NCI-H748 treated with DMSO at 0.1 percent for 48 hours (cell line): ENCODE measurements around the gene FKBP10.
"Not testable (repeated sequence)": the region's sequence is repeated elsewhere in the genome, so short reads cannot be mapped to it uniquely, and the experiment has no call there.

Experiments used
- DNase-seq: peaks from one replicate; lab custom pipeline; 2025; lab: John Stamatoyannopoulos, UW

Gene FKBP10, protein sequence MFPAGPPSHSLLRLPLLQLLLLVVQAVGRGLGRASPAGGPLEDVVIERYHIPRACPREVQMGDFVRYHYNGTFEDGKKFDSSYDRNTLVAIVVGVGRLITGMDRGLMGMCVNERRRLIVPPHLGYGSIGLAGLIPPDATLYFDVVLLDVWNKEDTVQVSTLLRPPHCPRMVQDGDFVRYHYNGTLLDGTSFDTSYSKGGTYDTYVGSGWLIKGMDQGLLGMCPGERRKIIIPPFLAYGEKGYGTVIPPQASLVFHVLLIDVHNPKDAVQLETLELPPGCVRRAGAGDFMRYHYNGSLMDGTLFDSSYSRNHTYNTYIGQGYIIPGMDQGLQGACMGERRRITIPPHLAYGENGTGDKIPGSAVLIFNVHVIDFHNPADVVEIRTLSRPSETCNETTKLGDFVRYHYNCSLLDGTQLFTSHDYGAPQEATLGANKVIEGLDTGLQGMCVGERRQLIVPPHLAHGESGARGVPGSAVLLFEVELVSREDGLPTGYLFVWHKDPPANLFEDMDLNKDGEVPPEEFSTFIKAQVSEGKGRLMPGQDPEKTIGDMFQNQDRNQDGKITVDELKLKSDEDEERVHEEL

DNA sequence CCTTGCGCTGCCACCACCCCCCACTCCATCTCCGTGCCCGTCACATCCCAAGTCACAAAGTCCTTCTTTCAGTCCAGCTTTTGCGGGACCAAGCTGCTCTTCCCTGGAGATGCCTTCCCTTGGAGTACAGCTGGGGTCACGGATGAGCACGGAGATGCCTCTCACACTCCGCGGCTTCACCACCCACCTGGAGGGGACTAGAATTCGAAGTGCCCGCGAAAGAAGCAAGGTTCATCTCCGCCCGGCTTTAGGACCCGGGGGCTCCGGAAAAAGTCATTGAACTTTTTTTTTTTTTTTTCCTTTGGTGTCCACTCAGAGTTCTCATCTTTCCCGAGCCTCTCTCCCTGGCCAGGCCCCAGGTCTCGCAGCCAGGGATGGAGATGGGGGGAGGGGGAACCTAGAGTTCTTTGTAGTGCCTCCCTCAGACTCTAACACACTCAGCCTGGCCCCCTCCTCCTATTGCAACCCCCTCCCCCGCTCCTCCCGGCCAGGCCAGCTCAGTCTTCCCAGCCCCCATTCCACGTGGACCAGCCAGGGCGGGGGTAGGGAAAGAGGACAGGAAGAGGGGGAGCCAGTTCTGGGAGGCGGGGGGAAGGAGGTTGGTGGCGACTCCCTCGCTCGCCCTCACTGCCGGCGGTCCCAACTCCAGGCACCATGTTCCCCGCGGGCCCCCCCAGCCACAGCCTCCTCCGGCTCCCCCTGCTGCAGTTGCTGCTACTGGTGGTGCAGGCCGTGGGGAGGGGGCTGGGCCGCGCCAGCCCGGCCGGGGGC, at the start of gene FKBP10:
Gene FKBP10 (plus strand): TSS at position 624 of the 771 bp plus-strand sequence. CDS start 31 bp downstream, at position 655.
- no peak for DNase-seq

DNA sequence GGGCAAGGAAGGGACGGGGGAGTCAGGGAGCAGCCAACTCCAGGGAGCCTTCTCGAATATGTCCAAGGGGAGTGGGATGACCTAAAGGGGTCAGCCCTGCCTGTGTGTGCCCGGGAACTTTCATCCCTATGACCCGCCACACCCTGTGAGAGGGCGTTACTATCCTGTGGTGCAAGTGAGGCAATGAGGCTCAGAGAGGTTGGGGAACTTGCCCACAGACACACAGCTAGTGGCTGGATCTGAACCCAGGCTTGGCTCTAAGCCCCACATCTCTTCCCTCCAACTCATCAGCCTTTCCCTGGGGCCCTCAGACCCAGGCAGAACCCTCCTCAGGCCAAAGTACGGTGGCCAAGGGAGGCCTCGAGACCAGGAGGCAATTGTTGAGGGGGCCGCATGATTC, 49.5 kb upstream of the FKBP10 start:
- no peak for DNase-seq

DNA sequence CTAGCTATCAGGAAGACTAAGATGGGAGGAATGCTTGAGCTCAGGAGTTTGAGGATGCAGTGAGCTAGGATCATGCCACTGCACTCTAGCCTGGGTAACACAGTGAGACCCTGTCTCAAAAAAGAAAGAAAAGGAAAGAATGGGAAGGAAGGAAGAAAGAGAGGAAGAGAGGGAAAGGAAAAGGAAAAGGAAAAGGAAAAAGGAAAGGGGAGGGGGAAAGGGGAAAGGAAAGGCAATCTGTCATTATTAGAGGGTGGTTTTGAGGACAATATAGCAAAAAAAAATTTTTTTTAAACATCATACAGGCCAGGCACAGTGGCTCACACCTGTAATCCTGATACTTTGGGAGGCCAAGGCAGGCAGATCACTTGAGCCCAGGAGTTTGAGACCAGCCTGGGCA, 46.7 kb upstream of the FKBP10 start:
- no peak for DNase-seq

DNA sequence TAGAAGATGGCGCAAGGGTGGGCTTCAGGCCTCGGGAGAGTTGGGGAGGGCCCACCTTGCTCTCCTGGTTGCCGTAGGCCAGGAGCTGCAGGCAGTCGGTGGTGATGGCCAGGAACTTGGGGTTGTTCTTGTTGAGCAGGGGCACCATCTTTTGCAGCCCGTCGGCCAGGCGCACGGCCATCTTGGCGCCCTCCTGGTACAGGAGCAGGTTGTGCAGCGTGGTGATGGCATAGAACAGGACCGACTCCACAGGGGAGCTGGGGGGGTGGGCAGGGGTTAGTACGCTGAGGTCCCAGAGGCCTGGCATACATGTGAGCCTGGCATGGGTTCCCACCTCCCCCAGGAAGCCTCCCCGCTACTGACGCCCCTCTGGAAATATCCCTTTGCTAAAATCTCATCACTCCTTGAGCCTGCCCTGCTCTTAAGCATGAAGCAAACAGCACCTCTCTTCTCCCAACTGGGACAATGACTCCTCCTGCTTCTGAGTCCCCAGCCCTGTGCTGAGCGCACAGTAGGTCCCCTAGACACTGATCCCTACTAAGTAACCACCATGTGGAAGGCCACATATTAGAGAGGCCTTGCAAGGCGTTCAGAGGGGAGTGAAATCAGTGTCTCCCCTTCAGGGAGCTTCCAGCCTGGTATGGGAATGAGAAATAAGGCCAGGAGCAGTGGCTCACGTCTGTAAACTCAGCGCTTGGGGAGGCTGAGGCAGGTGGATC, 45.3 kb upstream of the FKBP10 start:
- DNase-seq = no peak

DNA sequence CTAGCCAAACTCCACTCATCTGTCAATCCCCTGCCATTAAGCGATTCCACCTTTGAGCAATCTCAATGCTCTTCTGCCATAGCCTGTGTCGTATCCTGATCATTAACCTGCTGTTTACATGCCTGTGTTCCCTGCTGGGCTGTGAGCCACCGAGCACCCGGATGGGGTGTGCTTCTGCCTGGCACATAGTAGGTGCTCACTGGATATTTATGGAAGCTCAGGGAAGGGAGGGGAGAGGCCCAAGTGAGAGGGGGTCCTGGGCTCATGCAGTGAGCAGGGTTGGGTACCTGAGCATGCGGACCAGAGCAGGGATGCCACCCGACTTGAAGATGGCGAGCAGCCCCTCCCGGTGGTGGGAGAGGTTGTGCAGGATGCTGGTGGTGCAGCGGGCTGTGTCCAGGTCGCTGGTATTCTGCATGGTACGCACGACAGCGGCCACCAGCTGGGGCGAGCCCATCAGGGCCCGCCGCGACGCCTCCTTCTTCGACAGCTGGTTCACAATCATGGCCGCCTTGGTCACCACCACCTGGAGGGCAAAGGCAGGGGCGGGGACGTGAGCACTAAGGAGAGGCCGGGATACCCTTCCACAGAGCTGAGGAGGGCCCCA, 44.0 kb upstream of the FKBP10 start:
- no peak for DNase-seq

DNA sequence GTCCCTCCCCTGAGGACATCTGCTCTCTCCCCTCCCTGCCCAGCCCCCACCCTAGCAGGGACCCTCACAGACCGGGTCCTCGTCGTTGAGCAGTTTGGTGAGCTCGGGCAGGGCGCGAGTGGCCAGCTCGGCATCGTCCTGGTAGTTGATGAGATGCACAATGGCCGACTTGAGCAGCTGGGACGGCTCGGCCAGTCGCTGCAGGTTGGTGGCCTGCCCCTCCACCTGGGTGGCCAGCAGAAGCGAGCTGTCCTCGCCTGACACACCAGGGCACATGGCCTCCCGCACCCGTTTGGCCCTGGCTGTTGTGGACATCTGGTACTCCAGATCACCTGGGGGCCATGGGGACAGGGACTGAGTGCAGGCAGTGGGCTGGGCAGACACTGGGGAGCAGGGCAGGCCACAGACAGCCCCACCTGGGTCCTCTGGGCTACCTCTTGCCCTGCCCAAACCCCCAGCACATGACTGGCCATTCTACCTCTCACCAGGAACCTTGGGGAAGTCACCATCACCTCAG, 43.4 kb upstream of the FKBP10 start:
- DNase-seq = no peak

DNA sequence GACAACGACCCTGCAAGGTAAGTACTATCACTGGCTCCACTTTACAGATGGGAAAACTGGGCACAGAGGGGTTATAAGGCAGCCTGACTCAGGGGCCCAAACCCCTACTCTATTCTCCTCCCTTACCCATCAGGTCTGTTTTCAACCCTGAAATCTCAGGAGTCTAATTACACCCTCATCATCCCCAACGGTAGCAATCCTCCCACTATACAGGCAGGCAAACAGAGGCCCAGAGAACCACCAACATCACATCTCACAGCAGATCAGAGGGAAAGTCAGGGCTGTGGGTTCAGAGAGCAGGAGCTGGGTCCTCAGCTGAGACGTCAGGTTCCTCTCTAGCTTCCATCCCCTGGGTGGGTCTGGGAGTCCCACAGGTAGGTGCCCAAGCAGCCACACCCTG, 42.8 kb upstream of the FKBP10 start:
- DNase-seq = no peak

DNA sequence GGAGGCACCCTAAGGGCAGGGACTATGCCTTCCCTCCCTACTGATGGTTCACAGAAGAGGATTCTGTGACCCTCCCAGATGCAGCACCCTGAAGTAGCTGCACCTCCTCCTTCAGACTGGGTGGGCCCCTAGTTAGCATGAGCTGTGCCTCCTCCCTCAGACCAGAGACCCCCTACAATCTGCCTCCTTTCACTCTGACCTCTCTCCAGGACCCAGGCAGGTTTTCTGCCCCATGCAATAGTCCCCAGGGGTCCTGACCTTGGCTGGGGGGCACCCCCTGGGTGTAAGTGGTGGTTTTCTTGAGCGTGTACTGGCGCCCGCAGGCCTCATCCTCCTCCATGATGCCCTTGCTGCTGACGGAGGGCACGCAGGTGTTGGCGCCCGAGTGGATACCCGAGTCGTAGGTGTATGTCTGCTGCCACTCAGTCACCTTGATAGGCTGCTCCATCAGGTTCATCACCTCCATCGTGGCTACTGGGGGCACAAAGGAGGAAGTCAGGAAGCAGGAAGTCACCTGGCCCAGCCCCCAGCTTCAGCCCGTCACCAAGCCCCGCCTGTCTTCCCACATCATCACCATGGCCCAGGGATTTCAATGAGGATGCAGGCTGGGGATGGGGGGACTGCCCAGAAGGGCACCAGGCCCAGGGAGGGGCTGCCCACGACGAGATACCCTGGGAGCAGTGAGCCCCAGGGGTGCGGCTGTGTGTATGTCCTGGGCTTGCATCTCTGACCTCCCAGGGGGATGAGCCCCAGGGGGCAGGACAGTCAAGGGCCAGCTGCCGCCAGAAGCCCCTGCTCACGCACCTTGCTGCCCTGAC, 41.2 kb upstream of the FKBP10 start:
- DNase-seq = no peak

DNA sequence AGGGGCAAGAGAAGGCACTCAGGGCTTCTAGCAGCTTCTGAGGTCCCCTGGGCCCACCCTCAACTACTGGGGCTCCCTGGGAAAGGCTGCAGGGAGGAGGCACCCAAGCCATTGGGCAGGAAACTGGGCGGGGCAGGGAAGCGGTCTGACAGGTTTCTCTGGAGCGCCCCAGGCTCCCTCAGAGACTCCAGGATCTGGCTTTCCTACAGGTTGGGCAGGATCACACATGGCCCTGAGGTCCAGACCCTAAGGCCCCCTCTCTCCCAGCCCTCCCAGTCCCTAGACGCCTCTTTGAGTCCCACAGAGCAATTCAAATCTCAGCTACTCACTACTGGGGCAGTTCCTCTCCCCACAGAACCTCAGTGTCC, 40.6 kb upstream of the FKBP10 start:
- no peak for DNase-seq

DNA sequence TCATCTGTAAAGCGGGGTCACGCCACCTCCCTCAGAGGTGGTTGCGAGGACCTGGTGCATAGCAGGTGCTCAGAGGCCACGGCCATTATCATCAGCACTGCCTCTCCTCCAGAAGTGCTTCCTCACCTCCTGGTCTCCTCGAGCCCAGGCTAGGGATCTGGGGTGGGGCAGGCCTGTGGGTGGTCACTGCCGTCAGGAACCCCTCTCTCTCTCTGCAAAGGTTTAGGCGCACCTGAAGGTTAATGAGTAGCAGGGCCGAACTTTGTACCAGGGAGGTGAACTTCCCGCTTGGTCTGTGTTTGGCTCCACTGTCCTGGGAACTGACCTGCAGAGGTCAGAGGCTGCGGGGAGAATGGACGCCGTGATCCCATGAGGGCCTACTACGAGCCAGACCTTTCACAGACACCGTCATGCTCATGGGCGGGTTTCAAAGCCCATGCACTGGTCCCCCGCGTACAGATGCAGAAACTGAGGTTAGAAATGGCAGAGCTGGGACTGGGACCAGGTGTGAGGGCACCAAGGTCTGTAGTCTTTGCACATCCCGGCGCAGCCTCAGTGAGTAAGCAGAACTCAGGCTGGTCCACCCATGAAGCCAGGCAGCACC, 40.1 kb upstream of the FKBP10 start:
- DNase-seq = no peak

DNA sequence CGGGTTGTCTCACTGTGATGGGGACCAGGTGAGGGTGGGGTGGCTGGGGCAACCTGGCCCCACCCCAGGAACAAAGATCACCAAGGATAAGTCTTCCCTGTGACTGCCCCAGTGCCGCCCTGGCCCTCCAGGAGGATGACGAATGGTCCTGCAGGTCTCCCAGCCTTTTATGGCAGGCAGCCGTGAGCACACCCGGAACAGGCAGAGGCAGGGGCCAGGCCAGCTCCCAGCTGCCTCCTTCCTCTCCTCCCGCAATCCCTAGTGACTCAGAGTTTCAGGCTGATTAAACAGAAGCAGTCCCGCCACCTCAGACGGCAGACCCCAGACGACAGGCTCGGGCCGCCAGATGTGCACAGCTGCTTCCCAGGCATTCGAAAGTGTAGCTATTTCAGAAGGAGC, 39.6 kb upstream of the FKBP10 start:
- no peak for DNase-seq

DNA sequence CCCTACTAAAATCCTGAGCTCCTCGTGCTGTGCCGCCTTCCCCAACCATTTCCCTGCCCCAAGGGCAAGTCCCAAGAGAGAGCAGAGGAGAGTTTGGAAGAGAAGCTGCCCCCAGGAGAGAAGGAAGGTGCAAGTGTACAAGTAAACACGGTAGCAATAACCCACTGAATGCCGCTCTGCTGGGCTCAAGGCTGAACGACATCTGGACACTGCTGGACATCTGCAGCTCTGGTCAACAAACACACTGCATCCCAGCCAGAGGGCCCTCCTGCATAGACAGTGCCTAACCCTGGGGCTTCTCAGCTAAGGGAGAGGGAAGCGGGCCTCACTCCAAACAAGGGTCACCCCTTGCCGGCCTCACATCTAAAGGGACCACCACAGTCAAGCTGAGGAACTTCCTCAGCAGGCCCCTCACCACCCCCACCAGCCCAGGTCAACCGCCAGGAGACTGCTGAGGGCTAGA, 39.0 kb upstream of the FKBP10 start:
- DNase-seq = no peak

DNA sequence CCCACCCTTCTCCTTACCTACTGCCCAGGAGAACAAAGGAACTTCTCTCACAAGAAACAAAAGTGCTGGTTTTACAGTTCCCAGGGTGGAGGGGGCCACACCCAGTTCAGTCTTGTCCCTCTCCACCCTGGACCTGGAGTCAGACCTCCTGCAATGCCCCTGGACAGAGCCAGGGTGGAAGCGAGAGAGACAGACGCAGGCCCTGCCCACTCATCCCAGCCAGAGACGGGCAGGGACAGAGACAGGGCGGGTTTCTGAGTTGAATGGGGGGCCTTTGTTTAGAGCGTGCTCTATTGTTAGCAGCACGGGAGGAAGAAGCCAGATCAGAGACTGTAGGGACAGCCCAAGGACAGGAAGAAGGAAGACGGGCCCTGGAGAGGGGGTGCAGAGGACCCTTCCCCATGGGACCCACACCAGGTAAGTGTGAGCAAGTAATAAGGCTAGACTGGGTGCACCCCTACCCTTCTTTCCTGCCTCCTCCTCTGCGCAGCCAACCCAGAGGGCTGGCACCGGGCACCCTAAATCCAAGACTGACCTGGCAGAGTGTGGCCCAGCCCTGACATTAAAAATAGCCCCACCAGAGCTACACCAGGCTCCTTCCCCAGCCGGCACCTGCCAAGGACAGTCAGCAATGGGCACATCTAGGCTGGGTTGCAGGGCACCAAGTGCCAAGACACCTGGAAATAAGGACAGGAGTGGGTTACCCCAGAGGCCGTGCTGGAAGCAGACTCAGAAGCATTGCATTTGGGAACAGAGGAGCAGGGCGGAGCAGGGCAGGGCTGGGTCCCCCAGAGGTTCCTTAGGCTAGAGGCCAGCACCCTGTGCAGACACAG, 37.2 kb upstream of the FKBP10 start:
- no peak for DNase-seq

DNA sequence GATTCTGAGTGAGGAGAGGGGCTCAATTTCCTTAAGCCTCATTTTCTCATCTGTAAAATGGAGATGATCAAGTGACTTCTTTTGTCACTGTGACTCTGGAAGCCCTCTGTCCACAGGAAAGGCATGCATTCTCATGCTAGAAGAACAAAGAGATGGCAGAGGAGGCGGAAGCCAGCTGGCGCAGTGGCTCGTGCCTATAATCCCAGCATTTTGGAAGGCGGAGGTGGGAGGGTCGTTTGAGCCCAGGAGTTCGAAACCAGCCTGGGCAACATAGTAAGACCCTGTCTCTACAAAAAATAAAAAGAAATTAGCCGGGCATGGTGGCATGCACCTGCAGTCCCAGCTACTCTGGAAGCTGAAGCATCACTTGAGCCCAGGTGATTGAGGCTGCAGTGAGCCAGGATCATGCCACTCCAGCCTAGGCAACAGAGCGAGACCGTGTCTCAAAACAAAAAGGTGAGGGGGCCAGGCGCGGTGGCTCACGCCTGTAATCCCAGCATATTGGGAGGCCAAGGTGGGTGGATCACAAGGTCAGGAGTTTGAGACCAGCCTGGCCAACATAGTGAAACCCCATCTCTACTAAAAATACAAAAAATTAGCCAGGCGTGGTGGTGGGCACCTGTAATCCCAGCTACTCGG, 36.4 kb upstream of the FKBP10 start:
- DNase-seq = not testable (repeated sequence)

DNA sequence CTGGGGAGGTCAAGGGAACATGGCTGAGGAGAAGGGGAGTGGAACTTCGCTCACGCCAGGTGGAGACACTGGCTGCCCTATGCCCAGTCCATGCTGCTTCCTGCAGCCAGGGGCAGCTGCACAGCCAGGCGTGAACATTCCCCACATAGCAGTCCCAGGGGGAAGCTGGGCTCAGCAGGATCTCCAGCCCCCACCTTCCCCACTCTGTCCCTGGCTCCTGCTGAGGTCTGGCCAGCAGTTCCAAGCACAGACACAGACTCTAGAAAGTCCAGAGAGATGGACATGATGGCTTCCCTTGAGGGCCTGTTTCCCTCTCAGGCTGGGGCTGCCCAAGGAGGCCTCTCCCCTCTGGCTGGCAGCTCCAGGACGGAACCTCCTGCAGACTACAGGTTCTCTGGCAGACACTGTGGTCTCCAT, 35.6 kb upstream of the FKBP10 start:
- DNase-seq = no peak

DNA sequence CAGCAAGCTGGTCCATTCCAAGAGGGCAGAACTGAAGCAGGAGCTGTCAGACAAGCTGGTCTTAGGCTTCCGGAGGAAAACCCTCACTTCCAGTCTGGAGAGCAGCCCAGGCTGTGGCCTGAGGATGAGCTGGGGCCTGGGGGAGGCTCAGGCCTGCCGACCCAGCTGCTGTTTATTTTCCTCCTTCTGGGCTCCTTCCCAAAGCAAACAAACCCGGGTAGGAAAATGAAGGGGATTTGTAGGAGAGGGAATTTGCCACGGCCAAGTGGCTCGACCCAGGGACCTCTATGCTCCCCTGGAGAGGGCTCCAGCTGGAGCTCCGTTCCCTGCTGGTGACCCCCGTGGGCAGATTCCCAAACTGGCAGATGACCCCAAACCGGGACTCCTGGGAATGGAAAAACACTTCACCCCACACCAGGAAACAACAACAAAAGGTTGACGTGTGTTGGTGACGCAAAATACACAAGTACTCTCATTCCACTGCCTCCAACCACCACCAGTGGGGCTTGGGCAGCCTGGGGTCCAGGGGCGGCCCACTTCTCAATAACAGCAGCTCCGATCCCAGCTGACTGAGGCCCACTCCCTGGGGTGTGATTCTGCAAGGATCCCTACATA, 35.1 kb upstream of the FKBP10 start:
- DNase-seq = peak; percentile 48

DNA sequence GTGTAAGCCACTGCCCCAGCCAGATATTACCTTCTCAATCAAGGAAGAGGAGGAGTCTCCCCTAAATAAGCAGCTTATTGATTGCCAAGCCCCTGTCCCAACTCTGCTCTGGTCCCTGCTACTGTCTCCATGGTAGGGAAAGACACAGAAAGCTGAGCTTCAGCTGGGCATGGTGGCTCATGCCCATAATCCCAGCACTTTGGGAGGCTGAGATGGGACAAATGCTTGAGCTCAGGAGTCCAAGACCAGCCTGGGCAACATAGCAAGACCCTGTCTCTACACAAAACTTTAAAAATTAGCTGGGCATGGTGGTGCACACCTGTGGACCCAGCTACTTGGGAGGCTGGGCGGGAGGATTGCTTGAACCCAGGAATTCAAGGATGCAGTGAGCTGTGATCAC, 32.9 kb upstream of the FKBP10 start:
- DNase-seq = no peak

DNA sequence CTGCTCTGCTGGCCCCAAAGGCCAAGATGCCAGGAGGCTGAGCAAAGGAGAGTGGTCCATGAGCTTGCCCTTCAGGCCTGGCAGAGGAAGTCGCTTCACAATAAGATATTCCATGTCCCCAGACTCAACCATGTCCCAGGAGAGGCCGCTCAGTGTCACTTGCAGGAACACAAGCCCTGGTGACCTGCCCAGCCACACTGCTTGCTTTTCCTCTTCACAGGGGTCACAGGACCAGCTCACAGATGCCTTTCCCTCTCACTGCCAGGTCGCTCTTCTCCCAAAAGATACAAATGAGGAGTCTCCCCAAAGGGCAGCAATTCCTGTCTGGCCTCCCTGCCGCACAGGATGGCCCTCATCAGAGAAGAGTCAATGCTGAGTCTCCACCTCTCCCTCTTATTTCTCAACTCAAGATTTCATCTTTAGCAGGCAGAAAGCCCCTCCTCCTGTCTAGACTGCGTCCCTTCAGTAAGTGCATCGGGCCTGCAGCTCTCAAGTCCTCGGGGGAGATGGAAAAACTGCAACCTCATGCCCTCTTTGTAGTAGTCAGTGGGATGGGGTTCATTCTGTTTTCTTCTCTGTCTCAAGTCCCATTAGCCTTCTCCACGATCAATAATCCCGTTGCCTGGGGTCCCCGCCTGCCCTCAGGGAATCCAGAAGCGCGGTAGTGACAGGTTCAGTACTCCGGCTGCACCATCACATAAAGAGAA, 31.2 kb upstream of the FKBP10 start:
- no peak for DNase-seq
